Retinal pigment epithelial cell (primary cell): ENCODE data around the gene PHYH.

Source experiments
- DNase-seq: peaks from one replicate; pipeline ENCODE4 v3.0.0-alpha.2; 2010; ENCODE audit warnings: low read depth
- H3K4me3 ChIP-seq: 2 replicates; pipeline ENCODE4 v1.5.1; 2011; ENCODE audit warnings: mild to moderate bottlenecking, low read length, control low read depth, moderate library complexity
- CTCF ChIP-seq: conservative IDR thresholded peaks from 2 replicates; pipeline ENCODE4 v1.5.1; 2011; ENCODE audit warnings: low read depth, low read length, control low read depth, inconsistent platforms

PHYH gene

GRCh38 chr10:13321576-13321975 lies 21.7 kb upstream of the PHYH start:
- no peak for DNase-seq
- TF ChIP-seq CTCF = no peak
- H3K4me3 ChIP-seq = no peak overlapping the region

- no peak overlapping the region for H3K4me3 ChIP-seq
- no peak for DNase-seq
- no peak for TF ChIP-seq CTCF
Measured at GRCh38 chr10:13319166-13319565, 19.3 kb upstream of the PHYH start.

GRCh38 chr10:13317474-13317873 lies 17.6 kb upstream of the PHYH start:
- no peak for TF ChIP-seq CTCF
- H3K4me3 ChIP-seq = no peak overlapping the region
- no peak for DNase-seq

GRCh38 chr10:13316635-13317311 lies 16.9 kb upstream of the PHYH start:
- no peak for DNase-seq
- no peak for TF ChIP-seq CTCF

GRCh38 chr10:13315361-13315760 lies 15.5 kb upstream of the PHYH start:
- no peak for TF ChIP-seq CTCF
- H3K4me3 ChIP-seq = no peak overlapping the region
- no peak for DNase-seq

More at GRCh38 chr10:13316635-13317311, 16.9 kb upstream of the PHYH start:
- no peak overlapping the region for H3K4me3 ChIP-seq

- no peak for TF ChIP-seq CTCF
- no peak for DNase-seq
Measured at GRCh38 chr10:13311177-13311575, 11.3 kb upstream of the PHYH start.

GRCh38 chr10:13310518-13311176 lies 10.8 kb upstream of the PHYH start:
- H3K4me3 ChIP-seq = no peak overlapping the region
- TF ChIP-seq CTCF = no peak
- DNase-seq = no peak

More at GRCh38 chr10:13311177-13311575, 11.3 kb upstream of the PHYH start:
- H3K4me3 ChIP-seq = no peak overlapping the region
